Right lobe of liver (tissue), 4 donors: ENCODE data around the gene EPOP.
"Not testable (repeated sequence)": the region's sequence is repeated elsewhere in the genome, so short reads cannot be mapped to it uniquely, and the experiment has no call there.

ENCODE experiments used
- POLR2A ChIP-seq: fragments of 450-650 bp; IDR thresholded peaks from one replicate; pipeline ENCODE4 v1.6.1; 2017; ENCODE audit warnings: antibody characterized with exemption, mild to moderate bottlenecking
- TF ChIP-seq, protein P1 (sequence below), 4 donors: fragments of 200-600 bp in 3 of 4; fragments of 450-650 bp in 1 of 4; IDR thresholded peaks; one replicate each; pipeline versions ENCODE4 v1.5.1 to v1.8.0; 2016 to 2022; ENCODE audit warnings: antibody characterized with exemption in 4 of 4, mild to moderate bottlenecking in 2 of 4
- donor health status: DM: no; HTN: no; CAD: no.
- donor health status: DM: no; HTN: no; CAD: no.
- donor health status: DM: no; HTN: yes; CAD: no.

DNA sequence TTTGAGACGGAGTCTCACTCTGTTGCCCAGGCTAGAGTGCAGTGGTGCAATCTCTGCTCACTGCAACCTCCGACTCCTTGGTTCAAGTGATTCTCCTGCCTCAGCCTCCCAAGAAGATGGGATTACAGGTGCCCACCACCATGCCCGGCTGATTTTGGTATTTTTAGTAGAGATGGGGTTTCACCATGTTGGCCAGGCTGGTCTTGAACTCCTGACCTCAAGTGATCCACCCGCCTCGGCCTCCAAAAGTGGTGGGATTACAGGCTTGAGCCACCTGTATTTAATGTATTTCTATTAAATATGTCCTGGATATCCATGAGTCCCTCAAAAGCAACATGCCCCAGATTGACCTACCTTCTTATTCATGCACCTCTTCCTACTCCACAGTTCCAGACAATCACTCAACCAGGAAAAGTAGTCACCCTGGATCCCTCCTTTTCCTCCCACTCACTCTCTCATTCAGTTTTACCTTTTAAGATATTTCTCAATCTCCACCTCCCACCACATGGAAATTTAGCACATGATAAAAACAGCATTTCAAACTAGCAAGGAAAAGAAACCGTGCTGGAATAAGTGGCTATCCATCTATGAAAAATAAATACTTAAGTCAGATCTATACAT is 48.0 kb downstream of the EPOP start:
- TF ChIP-seq, protein P1, sequence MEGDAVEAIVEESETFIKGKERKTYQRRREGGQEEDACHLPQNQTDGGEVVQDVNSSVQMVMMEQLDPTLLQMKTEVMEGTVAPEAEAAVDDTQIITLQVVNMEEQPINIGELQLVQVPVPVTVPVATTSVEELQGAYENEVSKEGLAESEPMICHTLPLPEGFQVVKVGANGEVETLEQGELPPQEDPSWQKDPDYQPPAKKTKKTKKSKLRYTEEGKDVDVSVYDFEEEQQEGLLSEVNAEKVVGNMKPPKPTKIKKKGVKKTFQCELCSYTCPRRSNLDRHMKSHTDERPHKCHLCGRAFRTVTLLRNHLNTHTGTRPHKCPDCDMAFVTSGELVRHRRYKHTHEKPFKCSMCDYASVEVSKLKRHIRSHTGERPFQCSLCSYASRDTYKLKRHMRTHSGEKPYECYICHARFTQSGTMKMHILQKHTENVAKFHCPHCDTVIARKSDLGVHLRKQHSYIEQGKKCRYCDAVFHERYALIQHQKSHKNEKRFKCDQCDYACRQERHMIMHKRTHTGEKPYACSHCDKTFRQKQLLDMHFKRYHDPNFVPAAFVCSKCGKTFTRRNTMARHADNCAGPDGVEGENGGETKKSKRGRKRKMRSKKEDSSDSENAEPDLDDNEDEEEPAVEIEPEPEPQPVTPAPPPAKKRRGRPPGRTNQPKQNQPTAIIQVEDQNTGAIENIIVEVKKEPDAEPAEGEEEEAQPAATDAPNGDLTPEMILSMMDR (IDR thresholded peaks at IDR 0.05): not testable (repeated sequence)
- TF ChIP-seq POLR2A: not testable (repeated sequence)
